GM21360 (cell line): ENCODE measurements around the gene CTRL.
"Not testable (repeated sequence)": the region's sequence is repeated elsewhere in the genome, so short reads cannot be mapped to it uniquely, and the experiment has no call there.

Experiments used
- ATAC-seq: cut with Tn5 transposase; IDR thresholded peaks from one replicate; pipeline ENCODE4 v1.9.1; 2021; ENCODE audit warnings: mild to moderate bottlenecking, moderate library complexity; ENCODE audit not compliant: unreplicated experiment

The CTRL gene

GRCh38 chr16:67927131-67927941 lies 4.3 kb downstream of the CTRL start:
- no peak for ATAC-seq

GRCh38 chr16:67926181-67926750 lies 5.4 kb downstream of the CTRL start:
- ATAC-seq = no peak

GRCh38 chr16:67924140-67924906 lies 7.3 kb downstream of the CTRL start:
- no peak for ATAC-seq

- ATAC-seq = no peak
Measured at GRCh38 chr16:67923414-67924116, 8.1 kb downstream of the CTRL start.

- ATAC-seq = no peak
Measured at GRCh38 chr16:67922740-67923139, 8.9 kb downstream of the CTRL start.

- no peak for ATAC-seq
Measured at GRCh38 chr16:67922221-67922620, 9.4 kb downstream of the CTRL start.

GRCh38 chr16:67919622-67920221 lies 11.9 kb downstream of the CTRL start:
- ATAC-seq = no peak

GRCh38 chr16:67917852-67918236 lies 13.8 kb downstream of the CTRL start:
- no peak for ATAC-seq

- no peak for ATAC-seq
Measured at GRCh38 chr16:67917140-67917851, 14.4 kb downstream of the CTRL start.

GRCh38 chr16:67915831-67916723 lies 15.6 kb downstream of the CTRL start:
- ATAC-seq = no peak

GRCh38 chr16:67915496-67915769 lies 16.2 kb downstream of the CTRL start:
- not testable (repeated sequence) for ATAC-seq

GRCh38 chr16:67914758-67915495 lies 16.7 kb downstream of the CTRL start:
- ATAC-seq = no peak

GRCh38 chr16:67910158-67910557 lies 21.5 kb downstream of the CTRL start:
- no peak for ATAC-seq

GRCh38 chr16:67909056-67909742 lies 22.5 kb downstream of the CTRL start:
- no peak for ATAC-seq

GRCh38 chr16:67907397-67908180 lies 24.1 kb downstream of the CTRL start:
- no peak for ATAC-seq

GRCh38 chr16:67902831-67903230 lies 28.8 kb downstream of the CTRL start:
- no peak for ATAC-seq

GRCh38 chr16:67901734-67902133 lies 29.9 kb downstream of the CTRL start:
- no peak for ATAC-seq
